ENCODE results near the gene GPRC5D.

- TF ChIP-seq POLR2A (IDR thresholded peaks at IDR 0.05) (peak in 1 of 4 donors; percentile 43), CTCF (IDR thresholded peaks at IDR 0.05) (no peak)
These were observed 24.5 kb downstream of the GPRC5D start for GRCh38 chr12:12927211-12928079.
